CD14-positive monocyte (primary cell): ENCODE results near the gene TGFBR1. TPM values are rescaled to one million over a fixed set of nuclear protein-coding genes. Genes with fewer than 3 reads are reported as not detected.

Experiments used
- DNase-seq, 3 donors: peaks; one replicate each; pipeline ENCODE4 v3.0.0-alpha.2; 2011 to 2022
- H2AFZ ChIP-seq: 2 replicates; pipeline ENCODE4 v1.6.0; 2012; ENCODE audit warnings: mild to moderate bottlenecking, low read depth, low read length, inconsistent platforms; ENCODE audit not compliant: insufficient read depth, poor library complexity, severe bottlenecking
- H3K27ac ChIP-seq, 2 donors: 1 replicate in 1 of 2; 2 replicates in 1 of 2; pipeline ENCODE4 v1.5.1; 2012 to 2013; ENCODE audit warnings: low read length in 2 of 2, control low read depth in 1 of 2, inconsistent platforms in 1 of 2, low read depth in 1 of 2, mild to moderate bottlenecking in 1 of 2
- H3K27me3 ChIP-seq, 2 donors: one replicate each; pipeline versions ENCODE4 v1.6.0 to v1.6.1; 2011 to 2013; ENCODE audit warnings: low read length in 2 of 2; ENCODE audit not compliant: control insufficient read depth in 2 of 2, insufficient read depth in 2 of 2
- H3K36me3 ChIP-seq, 2 donors: replicated peaks in 1 of 2; 1 replicate in 1 of 2; 2 replicates in 1 of 2; pipeline versions ENCODE4 v1.5.1 to v1.6.1; 2012 to 2013; ENCODE audit warnings: low read length in 2 of 2, control low read depth in 1 of 2, inconsistent platforms in 1 of 2, mild to moderate bottlenecking in 1 of 2; ENCODE audit not compliant: insufficient read depth in 2 of 2, control insufficient read depth in 1 of 2
- H3K4me1 ChIP-seq, 2 donors: 1 replicate in 1 of 2; 2 replicates in 1 of 2; pipeline versions ENCODE4 v1.5.1 to v1.6.1; 2012 to 2013; ENCODE audit warnings: low read length in 2 of 2, control low read depth in 1 of 2, inconsistent platforms in 1 of 2, mild to moderate bottlenecking in 1 of 2, moderate library complexity in 1 of 2; ENCODE audit not compliant: insufficient read depth in 2 of 2, control insufficient read depth in 1 of 2
- H3K4me2 ChIP-seq: replicated peaks from 2 replicates; pipeline ENCODE3; 2012; ENCODE audit warnings: low read length, moderate library complexity, mild to moderate bottlenecking; ENCODE audit not compliant: poor library complexity, severe bottlenecking; ENCODE audit errors: extremely low read depth
- H3K4me3 ChIP-seq, 3 experiments: fragments of 200-600 bp in 1 of 3; sonication (generic) in 1 of 3; replicated peaks in 1 of 3; 1 replicate in 2 of 3; 2 replicates in 1 of 3; pipeline ENCODE4 v1.5.1; 2011 to 2013; ENCODE audit warnings: low read length in 3 of 3, mild to moderate bottlenecking in 3 of 3, control low read depth in 2 of 3, low read depth in 2 of 3, inconsistent platforms in 1 of 3, moderate library complexity in 1 of 3
- H3K79me2 ChIP-seq: 2 replicates; pipeline ENCODE4 v1.6.0; 2012; ENCODE audit warnings: mild to moderate bottlenecking, control low read depth, inconsistent platforms, low read length, moderate library complexity; ENCODE audit not compliant: insufficient read depth
- H3K9ac ChIP-seq: 2 replicates; pipeline ENCODE4 v1.6.0; 2017; ENCODE audit warnings: low read length, mild to moderate bottlenecking; ENCODE audit not compliant: insufficient read depth, poor library complexity, severe bottlenecking
- H3K9me3 ChIP-seq, 2 donors: replicated peaks in 1 of 2; 1 replicate in 1 of 2; 2 replicates in 1 of 2; pipeline versions ENCODE4 v1.5.1 to v1.6.1; 2012 to 2013; ENCODE audit warnings: low read length in 2 of 2, control low read depth in 1 of 2; ENCODE audit not compliant: control insufficient read depth in 1 of 2, insufficient read depth in 1 of 2
- H4K20me1 ChIP-seq: 2 replicates; pipeline ENCODE4 v1.6.0; 2012; ENCODE audit warnings: mild to moderate bottlenecking, low read length, control low read depth, moderate library complexity; ENCODE audit not compliant: insufficient read depth
- H3K27ac Mint-ChIP-seq, 7 donors: one replicate each; pipeline ENCODE4 v1.8.0; 2020; ENCODE audit warnings: mild to moderate bottlenecking in 7 of 7, mixed read lengths in 7 of 7, moderate library complexity in 6 of 7, inconsistent platforms in 2 of 7
- H3K27me3 Mint-ChIP-seq, 3 donors: one replicate each; pipeline ENCODE4 v1.8.0; 2021 to 2022; ENCODE audit warnings: low read depth in 3 of 3, mild to moderate bottlenecking in 3 of 3, mixed read lengths in 3 of 3, moderate library complexity in 3 of 3, inconsistent platforms in 1 of 3
- H3K36me3 Mint-ChIP-seq, 2 donors: one replicate each; pipeline ENCODE4 v1.8.0; 2020; ENCODE audit warnings: mixed read lengths in 2 of 2, inconsistent platforms in 1 of 2, mild to moderate bottlenecking in 1 of 2
- H3K4me1 Mint-ChIP-seq: one replicate; pipeline ENCODE4 v1.8.0; 2020; ENCODE audit warnings: mild to moderate bottlenecking, mixed read lengths
- H3K4me3 Mint-ChIP-seq, 2 donors: one replicate each; pipeline ENCODE4 v1.8.0; 2020; ENCODE audit warnings: mild to moderate bottlenecking in 2 of 2, mixed read lengths in 2 of 2, moderate library complexity in 1 of 2
- H3K9me3 Mint-ChIP-seq, 7 donors: one replicate each; pipeline ENCODE4 v1.8.0; 2020 to 2022; ENCODE audit warnings: mixed read lengths in 7 of 7, mild to moderate bottlenecking in 6 of 7, moderate library complexity in 6 of 7, inconsistent platforms in 2 of 7
- WGBS: methylation state at CpG from one replicate; pipeline ENCODE4 v1.1.5; 2013; ENCODE audit warnings: missing lambda C conversion rate; ENCODE audit not compliant: insufficient coverage; 5-methylcytosine and 5-hydroxymethylcytosine counted together
- intact Hi-C, 2 donors: fragments of 100-400 bp; cut with micrococcal nuclease; formaldehyde crosslinking; loops; one replicate each; pipeline versions ENCODE4 v1.15.0 to v1.15.1; 2023
- polyA plus RNA-seq, 3 donors: library from polyadenylated mRNA; depleted of rRNA in 1 of 3; unstranded in 2 of 3; stranded (reverse) in 1 of 3; fragments of 300-500 nt in 2 of 3; fragments of >200 nt in 1 of 3; fragmentation: Illumina TruSeq in 2 of 3; gene quantifications; 1 replicate in 2 of 3; 2 replicates in 1 of 3; pipeline ENCODE4 v1.2.3, GENCODE V29; 2012 to 2021
- TF ChIP-seq, protein P1 (sequence below): fragments of 200-600 bp; IDR thresholded peaks from one replicate; pipeline ENCODE4 v1.8.0; 2022; ENCODE audit warnings: antibody characterized with exemption, mild to moderate bottlenecking

The TGFBR1 gene
- polyA plus RNA-seq, 3 donors, result 10.7 to 26.8 (median 25.0) TPM

DNA sequence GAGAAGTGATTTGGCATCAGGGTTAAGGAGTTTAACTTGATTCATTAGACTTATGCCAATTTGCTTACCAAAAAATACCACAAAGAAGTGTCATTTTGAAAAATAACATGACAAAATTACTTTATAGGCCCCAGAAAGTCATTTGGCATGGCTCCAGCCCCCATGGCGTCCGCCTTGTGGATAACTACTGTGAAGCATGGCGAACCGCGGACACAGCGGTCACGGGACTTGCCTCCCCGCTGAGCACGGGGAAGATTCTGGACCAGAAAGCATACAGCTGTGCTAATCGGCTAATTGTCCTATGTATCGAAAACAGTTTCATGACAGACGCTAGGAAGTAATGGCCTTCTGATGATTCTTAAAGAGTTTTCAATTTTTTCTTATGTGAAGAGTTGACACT, 35.4 kb upstream of the TGFBR1 start:
- H3K9me3 ChIP-seq, result no peaks in the 10 kb centered on the region
- peaks cover 14% of the 10 kb centered on the region for H3K4me1 Mint-ChIP-seq
- H3K27ac ChIP-seq, result no peak overlapping the region
- no peak overlapping the region for H2AFZ ChIP-seq
- no peak overlapping the region for H3K4me3 Mint-ChIP-seq
- no peaks in the 10 kb centered on the region for H3K4me1 ChIP-seq
- no peak overlapping the region for H3K27ac Mint-ChIP-seq
- H3K36me3 ChIP-seq, result no peaks in the 10 kb centered on the region
- 97% methylated on average over 10 of the region's 12 CpGs for WGBS
- H3K9ac ChIP-seq, result no peak overlapping the region
- H3K4me2 ChIP-seq, result no peak overlapping the region
- peaks cover 0 to 2% (median 0%) of the 10 kb centered on the region in 7 donors for H3K9me3 Mint-ChIP-seq
- intact Hi-C loops, result loop anchor here in 1 of 2 donors (5.0 kb wide), 1 partner anchor 37 kb away; no protein-coding TSS in a partner anchor
- TF ChIP-seq, protein P1, sequence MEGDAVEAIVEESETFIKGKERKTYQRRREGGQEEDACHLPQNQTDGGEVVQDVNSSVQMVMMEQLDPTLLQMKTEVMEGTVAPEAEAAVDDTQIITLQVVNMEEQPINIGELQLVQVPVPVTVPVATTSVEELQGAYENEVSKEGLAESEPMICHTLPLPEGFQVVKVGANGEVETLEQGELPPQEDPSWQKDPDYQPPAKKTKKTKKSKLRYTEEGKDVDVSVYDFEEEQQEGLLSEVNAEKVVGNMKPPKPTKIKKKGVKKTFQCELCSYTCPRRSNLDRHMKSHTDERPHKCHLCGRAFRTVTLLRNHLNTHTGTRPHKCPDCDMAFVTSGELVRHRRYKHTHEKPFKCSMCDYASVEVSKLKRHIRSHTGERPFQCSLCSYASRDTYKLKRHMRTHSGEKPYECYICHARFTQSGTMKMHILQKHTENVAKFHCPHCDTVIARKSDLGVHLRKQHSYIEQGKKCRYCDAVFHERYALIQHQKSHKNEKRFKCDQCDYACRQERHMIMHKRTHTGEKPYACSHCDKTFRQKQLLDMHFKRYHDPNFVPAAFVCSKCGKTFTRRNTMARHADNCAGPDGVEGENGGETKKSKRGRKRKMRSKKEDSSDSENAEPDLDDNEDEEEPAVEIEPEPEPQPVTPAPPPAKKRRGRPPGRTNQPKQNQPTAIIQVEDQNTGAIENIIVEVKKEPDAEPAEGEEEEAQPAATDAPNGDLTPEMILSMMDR, result no peak
- no peak overlapping the region for H3K4me3 ChIP-seq
- H3K79me2 ChIP-seq, result no peaks in the 10 kb centered on the region
- no peaks in the 10 kb centered on the region for H3K27me3 ChIP-seq
- no peaks in the 10 kb centered on the region for H3K36me3 Mint-ChIP-seq
- DNase-seq, result no peak
- H4K20me1 ChIP-seq, result no peaks in the 10 kb centered on the region
- H3K27me3 Mint-ChIP-seq, result peaks cover 0 to 3% (median 2%) of the 10 kb centered on the region in 3 donors

DNA sequence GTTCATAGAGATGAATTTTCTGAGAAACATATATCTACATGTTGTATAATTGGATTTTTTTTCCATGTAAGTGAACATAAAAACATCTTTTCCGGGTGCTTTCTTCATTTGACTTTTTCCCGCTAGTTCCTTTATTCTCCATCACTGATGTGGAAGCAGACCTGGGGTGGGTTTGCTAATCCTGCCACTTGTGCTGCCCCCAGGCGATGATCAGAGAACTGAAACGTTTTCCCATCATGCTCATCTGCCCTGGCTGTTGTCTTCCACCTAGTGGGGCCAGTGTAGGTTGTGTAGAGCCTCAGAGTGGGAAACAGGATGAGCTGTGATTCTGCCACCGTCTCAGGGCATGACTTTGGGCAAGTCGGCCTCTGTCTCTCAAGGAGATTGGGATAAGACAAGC, 34.2 kb upstream of the TGFBR1 start:
- Mint-ChIP-seq H3K9me3 (no peaks in the 10 kb centered on the region), H3K4me1 (peaks cover 14% of the 10 kb centered on the region), H3K27ac (no peak overlapping the region), H3K4me3 (no peak overlapping the region), H3K27me3 (peaks cover 0 to 3% (median 2%) of the 10 kb centered on the region in 3 donors), H3K36me3 (no peaks in the 10 kb centered on the region)
- intact Hi-C loops, result no loop called here
- H4K20me1 ChIP-seq, result no peaks in the 10 kb centered on the region
- no peaks in the 10 kb centered on the region for H3K79me2 ChIP-seq
- no peak overlapping the region for H3K9ac ChIP-seq
- H3K4me2 ChIP-seq, result no peak overlapping the region
- TF ChIP-seq, protein P1, result no peak
- no peaks in the 10 kb centered on the region for H3K36me3 ChIP-seq
- H3K4me1 ChIP-seq, result no peaks in the 10 kb centered on the region
- no peak overlapping the region for H3K4me3 ChIP-seq
- WGBS, result 58% methylated on average over 2 of the region's 6 CpGs
- H3K9me3 ChIP-seq, result no peaks in the 10 kb centered on the region
- no peak overlapping the region for H2AFZ ChIP-seq
- H3K27me3 ChIP-seq, result no peaks in the 10 kb centered on the region
- no peak overlapping the region for H3K27ac ChIP-seq
- no peak for DNase-seq
